GM21825 (cell line): ENCODE data around the gene BACE2.

Experiments used
- ATAC-seq: cut with Tn5 transposase; IDR thresholded peaks from one replicate; pipeline ENCODE4 v1.9.1; 2021; ENCODE audit warnings: mild to moderate bottlenecking, moderate library complexity; ENCODE audit not compliant: unreplicated experiment

Gene BACE2

DNA sequence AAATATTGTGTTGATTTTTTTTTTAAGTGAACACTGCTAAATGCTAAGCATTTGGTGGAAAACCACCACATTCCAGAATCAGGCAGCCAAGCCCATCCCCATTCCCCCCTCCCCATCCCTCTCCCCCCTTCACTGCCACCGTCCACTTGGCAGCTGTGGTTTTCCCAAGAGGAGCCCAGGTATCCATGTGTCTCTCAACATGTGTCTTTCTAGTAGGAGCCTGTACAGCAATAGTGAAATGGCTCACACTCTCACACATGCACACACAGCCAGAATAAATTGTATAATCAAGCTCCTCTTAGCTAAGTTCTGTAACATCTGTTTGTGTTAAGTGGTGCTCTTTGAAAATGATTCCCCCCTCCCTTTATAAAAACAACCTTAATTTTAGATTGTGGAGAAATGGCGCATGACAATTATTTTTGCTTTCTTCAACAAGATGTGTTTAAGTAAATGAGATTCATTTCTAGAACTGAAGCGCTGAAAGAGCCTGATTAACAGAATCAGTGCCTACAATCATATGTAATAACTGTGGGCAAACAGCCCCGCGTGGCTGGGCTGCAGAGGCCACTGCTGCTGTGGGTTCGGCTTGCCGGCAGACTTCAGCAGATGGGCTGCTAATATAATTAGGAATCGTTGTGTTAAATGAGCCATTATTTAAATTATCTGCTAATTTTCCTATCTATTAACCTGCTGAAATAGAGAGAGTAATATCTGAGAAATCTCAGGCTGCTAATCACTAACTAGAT lies 43.3 kb downstream of the BACE2 start:
- ATAC-seq: no peak

- ATAC-seq: no peak
Measured at GRCh38 chr21:41213021-41213420, 45.1 kb downstream of the BACE2 start.

GRCh38 chr21:41215856-41216408 lies 48.0 kb downstream of the BACE2 start:
- no peak for ATAC-seq

DNA sequence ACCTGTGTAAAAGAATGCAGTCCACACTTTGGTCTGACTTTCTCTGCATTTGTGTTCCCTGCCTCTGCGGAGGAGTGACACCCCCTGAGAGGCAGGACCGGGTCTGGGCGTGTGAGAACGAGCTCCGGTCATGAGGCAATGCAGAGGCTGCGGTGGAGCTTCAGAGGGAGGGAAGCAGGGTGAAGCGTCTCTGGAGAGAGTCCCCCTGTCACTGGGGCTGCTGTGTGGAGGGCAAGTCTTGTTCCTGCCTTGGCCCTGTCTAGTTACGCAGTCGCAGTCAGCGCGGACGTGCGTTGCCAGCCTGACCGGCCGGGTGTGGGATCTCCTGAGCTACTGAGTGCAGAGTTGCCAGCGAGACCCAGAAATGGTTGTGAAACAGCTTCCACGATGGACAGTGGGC lies 48.5 kb downstream of the BACE2 start:
- no peak for ATAC-seq

DNA sequence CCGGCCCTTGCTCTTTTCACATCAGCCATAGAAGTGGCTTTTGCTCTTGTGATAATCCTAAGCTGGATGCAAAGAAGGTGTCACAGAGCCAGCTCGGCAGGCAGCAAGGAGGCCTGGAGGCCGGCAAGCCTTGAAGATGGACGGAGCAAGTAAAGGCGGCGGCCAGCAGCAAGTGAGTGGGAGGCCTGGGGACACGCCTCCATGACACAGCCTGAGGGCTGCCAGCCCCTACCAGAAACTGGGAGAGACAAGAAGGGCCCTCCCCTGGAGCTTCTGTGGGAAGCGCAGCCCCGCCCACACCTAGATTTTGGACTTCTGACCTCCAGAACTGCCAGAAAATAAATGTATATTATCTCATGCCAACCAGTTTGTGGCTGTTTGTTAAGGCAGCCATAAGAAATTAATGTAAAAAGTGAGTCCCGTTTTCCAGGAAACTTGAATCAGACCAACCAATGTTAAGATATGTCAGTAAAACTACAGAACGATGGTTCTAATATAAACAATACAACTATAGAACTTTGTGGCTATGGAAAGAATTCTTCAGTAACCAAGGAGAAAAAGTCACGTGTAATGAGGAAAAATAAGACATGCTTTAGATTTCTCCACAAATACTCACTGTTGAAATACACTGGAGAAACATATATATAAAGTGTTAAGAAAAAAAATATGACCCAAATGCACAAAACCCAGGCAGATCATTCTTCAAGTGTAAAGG lies 49.9 kb downstream of the BACE2 start:
- no peak for ATAC-seq

DNA sequence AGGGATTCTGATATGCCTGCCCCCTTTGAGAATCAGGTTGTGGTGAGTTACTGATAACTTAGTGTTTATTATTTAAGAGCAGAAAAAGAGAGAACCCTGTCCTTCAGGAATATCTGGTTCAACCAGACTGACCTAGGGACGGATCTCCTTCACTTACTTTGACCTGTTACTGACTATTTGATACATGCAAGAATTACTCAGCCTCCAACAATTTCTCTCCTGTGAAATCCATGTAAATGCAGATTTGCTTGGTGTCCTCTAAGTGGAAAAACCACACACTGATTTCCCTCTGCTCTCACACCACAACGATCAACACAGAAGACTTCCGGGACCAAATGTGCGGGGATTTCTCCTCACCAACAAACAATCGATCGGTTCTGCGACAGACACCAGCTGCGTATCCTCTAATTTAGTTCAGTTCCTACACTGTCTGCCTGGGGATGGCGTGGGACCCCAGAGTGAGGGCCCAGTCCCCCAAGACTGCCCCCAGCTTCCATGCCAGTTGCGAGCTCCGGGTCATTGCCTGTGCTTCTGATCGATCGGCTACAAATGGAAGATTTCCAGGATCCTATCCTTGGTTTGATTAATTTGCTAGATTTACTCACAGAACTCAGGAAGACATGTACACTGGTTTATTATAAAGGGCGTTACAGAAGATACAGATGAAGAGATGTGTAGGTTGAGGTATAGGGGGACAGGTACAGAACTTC lies 51.7 kb downstream of the BACE2 start:
- ATAC-seq: no peak

- no peak for ATAC-seq
Measured at GRCh38 chr21:41220208-41220733, 52.3 kb downstream of the BACE2 start.

DNA sequence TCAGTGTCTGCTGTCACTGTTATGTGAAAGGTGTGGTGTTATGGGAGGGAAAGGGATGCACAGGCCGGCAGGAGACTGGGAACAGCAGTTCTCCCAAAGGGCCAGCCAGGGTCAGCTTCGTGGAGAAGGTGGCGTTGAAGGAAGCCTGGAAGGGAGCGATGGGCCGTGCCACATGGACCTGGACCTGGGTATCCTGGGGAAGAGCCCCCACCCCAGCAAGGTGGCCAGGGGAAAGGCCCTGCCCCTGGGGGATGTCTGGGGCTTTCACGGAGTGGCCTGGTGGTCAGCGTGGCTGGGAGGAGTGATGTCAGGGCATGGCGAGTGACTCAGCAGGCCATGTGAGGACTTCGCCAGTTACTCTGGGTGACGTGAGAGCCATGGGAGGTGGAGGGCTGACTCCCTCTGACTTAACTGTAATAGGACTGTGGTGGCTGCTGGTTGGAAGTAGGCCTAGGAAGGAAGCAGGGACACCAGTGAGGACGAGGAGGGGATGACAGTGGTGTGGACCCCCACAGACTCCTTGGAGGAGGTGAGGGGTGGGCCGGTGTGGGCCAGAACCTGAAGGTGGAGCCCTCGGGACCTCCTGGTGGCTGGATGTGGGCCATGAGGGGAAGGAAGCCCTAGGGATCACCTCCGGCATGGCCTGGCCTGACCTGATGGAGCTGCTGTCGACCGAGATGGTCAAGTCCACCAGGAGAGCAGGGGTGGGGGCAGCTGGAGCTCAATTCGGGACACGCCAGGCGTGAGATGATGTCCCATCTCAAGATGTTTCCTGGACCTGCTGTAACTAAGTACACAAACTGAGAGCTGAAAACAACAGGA lies 54.5 kb downstream of the BACE2 start:
- ATAC-seq: no peak

GRCh38 chr21:41226853-41227252 lies 58.9 kb downstream of the BACE2 start:
- ATAC-seq: no peak

- ATAC-seq: no peak
Measured at GRCh38 chr21:41227357-41228005, 59.5 kb downstream of the BACE2 start.

GRCh38 chr21:41228006-41228370 lies 60.0 kb downstream of the BACE2 start:
- ATAC-seq: no peak

GRCh38 chr21:41228492-41228891 lies 60.5 kb downstream of the BACE2 start:
- no peak for ATAC-seq

DNA sequence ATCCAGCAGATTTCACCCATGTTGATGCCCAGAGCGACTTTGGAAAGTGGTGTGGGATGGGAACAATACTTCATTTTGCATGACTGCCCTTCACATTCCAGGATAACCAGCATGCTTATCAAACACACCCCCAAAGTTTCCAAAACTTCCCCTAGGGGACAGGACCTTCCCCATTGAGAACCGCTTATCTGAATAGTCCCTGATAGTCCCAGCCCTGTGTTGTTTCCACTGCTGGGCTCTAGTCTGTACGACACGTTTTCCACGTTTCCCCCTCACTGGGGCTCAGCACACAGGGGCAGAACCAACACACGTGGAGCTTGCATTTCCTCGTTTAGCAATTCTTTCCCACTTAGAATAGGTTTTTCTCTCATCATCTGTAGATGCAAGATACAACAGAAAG lies 61.0 kb downstream of the BACE2 start:
- ATAC-seq: no peak

- ATAC-seq: no peak
Measured at GRCh38 chr21:41229509-41230248, 61.7 kb downstream of the BACE2 start.

- no peak for ATAC-seq
Measured at GRCh38 chr21:41230497-41230896, 62.5 kb downstream of the BACE2 start.

DNA sequence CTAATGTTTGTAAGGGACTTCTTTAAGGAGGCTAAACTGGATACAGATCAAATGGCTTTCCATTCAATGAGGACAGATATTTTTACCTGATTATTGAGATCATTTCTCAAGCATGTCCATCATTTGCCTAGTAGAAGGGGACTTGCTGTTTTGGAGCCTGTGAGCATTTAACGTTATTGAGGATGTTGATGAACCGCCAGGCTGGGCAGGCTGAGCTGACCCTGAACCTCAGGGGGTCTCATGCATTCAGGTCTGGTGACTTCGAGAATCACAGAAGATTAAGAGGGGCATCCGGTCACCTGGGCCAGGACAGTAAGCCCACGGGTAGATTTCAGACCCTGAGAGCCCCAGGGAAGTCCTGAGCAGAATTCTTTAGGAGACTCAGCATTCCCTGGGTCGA lies 63.1 kb downstream of the BACE2 start:
- no peak for ATAC-seq

GRCh38 chr21:41232013-41232412 lies 64.1 kb downstream of the BACE2 start:
- no peak for ATAC-seq

DNA sequence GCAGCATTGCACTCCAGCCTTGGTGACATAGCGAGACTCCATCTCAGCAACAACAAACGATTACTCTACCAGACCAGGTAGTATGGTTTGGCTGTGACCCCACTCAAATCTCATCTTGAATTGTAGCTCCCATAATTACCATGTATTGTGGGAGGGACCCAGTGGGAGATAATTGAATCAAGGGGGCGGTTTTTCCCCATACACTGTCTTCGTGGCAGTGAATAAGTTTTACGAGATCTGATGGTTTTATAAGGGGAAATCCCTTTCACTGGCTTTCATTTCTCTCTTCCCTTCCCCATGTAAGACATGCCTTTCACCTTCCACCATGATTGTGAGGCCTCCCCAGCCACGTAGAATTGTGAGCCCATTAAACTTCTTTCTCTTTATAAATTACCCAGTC lies 66.0 kb downstream of the BACE2 start:
- ATAC-seq: no peak

DNA sequence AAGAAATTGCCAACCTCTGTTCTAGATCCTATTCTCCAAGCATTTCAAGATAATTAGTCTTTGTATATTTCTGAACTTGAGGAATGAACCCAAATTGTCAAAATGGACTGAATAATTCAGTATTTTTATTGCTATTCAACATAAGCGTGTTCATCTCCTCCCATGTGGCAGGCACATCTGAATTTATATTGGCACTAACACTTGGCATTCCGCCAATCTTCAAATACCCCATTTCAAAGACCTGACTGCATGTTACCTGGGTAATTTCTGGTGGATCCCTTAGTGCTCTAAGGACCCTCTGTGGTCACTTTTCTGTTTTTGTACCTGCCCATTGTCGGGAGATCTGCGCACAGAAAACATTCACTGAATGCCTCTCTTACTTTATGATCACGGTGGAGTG lies 66.6 kb downstream of the BACE2 start:
- no peak for ATAC-seq
